ENCODE data around the gene CDC14B.

CDC14B gene

GRCh38 chr9:96607971-96608370 is 11.7 kb downstream of the CDC14B start:
- H3K4me3 ChIP-seq (ENCODE audit: low read depth, low read length), result no peak overlapping the region
- DNase-seq (ENCODE audit: low read depth), result no peak
- TF ChIP-seq CTCF (IDR thresholded peaks at IDR 0.05; ENCODE audit: low read depth, low read length, missing control alignments), result no peak
- in situ Hi-C loops (cut with HindIII; ENCODE audit: low sequenced_read_pairs), result no loop called here

- no peak for DNase-seq (ENCODE audit: low read depth)
- H3K4me3 ChIP-seq (ENCODE audit: low read depth, low read length), result no peak overlapping the region
- TF ChIP-seq CTCF (IDR thresholded peaks at IDR 0.05; ENCODE audit: low read depth, low read length, missing control alignments), result no peak
- in situ Hi-C loops (cut with HindIII; ENCODE audit: low sequenced_read_pairs), result no loop called here
Measured at GRCh38 chr9:96605328-96605727, 14.3 kb downstream of the CDC14B start.

GRCh38 chr9:96604004-96604319 is 15.7 kb downstream of the CDC14B start:
- H3K4me3 ChIP-seq (ENCODE audit: low read depth, low read length), result no peak overlapping the region
- in situ Hi-C loops (cut with HindIII; ENCODE audit: low sequenced_read_pairs), result no loop called here
- no peak for TF ChIP-seq CTCF (IDR thresholded peaks at IDR 0.05; ENCODE audit: low read depth, low read length, missing control alignments)
- no peak for DNase-seq (ENCODE audit: low read depth)

- TF ChIP-seq CTCF (IDR thresholded peaks at IDR 0.05; ENCODE audit: low read depth, low read length, missing control alignments), result no peak
- no peak for DNase-seq (ENCODE audit: low read depth)
- H3K4me3 ChIP-seq (ENCODE audit: low read depth, low read length), result no peak overlapping the region
- in situ Hi-C loops (cut with HindIII; ENCODE audit: low sequenced_read_pairs), result no loop called here
Measured at GRCh38 chr9:96603305-96604003, 16.2 kb downstream of the CDC14B start.

GRCh38 chr9:96599298-96599697 is 20.3 kb downstream of the CDC14B start:
- DNase-seq (ENCODE audit: low read depth), result no peak
- TF ChIP-seq CTCF (IDR thresholded peaks at IDR 0.05; ENCODE audit: low read depth, low read length, missing control alignments), result no peak
- H3K4me3 ChIP-seq (ENCODE audit: low read depth, low read length), result no peak overlapping the region
- in situ Hi-C loops (cut with HindIII; ENCODE audit: low sequenced_read_pairs), result no loop called here

GRCh38 chr9:96596601-96597111 is 23.0 kb downstream of the CDC14B start:
- H3K4me3 ChIP-seq (ENCODE audit: low read depth, low read length), result no peak overlapping the region
- no peak for DNase-seq (ENCODE audit: low read depth)
- TF ChIP-seq CTCF (IDR thresholded peaks at IDR 0.05; ENCODE audit: low read depth, low read length, missing control alignments), result no peak
- in situ Hi-C loops (cut with HindIII; ENCODE audit: low sequenced_read_pairs), result no loop called here
